HG03457 (cell line): ENCODE measurements around the gene ZNF490.
"Not testable (repeated sequence)": the region's sequence is repeated elsewhere in the genome, so short reads cannot be mapped to it uniquely, and the experiment has no call there.

ENCODE experiments used
- ATAC-seq: cut with Tn5 transposase; IDR thresholded peaks from one replicate; pipeline ENCODE4 v1.9.1; 2021; ENCODE audit warnings: moderate number of reproducible peaks; ENCODE audit not compliant: unreplicated experiment

The ZNF490 gene

GRCh38 chr19:12623361-12624031 is 12.9 kb upstream of the ZNF490 start:
- ATAC-seq, result no peak

GRCh38 chr19:12621253-12622024 is 10.8 kb upstream of the ZNF490 start:
- ATAC-seq, result not testable (repeated sequence)

GRCh38 chr19:12617646-12618045 is 7.0 kb upstream of the ZNF490 start:
- ATAC-seq, result no peak

GRCh38 chr19:12611361-12611699 is 717 bp upstream of the ZNF490 start:
- no peak for ATAC-seq

- no peak for ATAC-seq
These were observed 3.0 kb downstream of the ZNF490 start for GRCh38 chr19:12607631-12608030.

- ATAC-seq, result no peak
These were observed 3.8 kb downstream of the ZNF490 start for GRCh38 chr19:12606796-12607195.

- ATAC-seq, result no peak
These were observed 6.9 kb downstream of the ZNF490 start for GRCh38 chr19:12603714-12604113.

GRCh38 chr19:12597594-12597993 is 13.0 kb downstream of the ZNF490 start:
- ATAC-seq, result no peak

- ATAC-seq, result no peak
These were observed 13.6 kb downstream of the ZNF490 start for GRCh38 chr19:12596927-12597548.

- no peak for ATAC-seq
These were observed 14.1 kb downstream of the ZNF490 start for GRCh38 chr19:12596485-12596884.

- no peak for ATAC-seq
These were observed 29.5 kb downstream of the ZNF490 start for GRCh38 chr19:12581100-12581499.

- no peak for ATAC-seq
These were observed 30.4 kb downstream of the ZNF490 start for GRCh38 chr19:12580180-12580694.

- ATAC-seq, result no peak
These were observed 32.0 kb downstream of the ZNF490 start for GRCh38 chr19:12578641-12579040.

GRCh38 chr19:12574036-12574435 is 36.6 kb downstream of the ZNF490 start:
- no peak for ATAC-seq

GRCh38 chr19:12567951-12568350 is 42.7 kb downstream of the ZNF490 start:
- ATAC-seq, result no peak

GRCh38 chr19:12566380-12566779 is 44.2 kb downstream of the ZNF490 start:
- not testable (repeated sequence) for ATAC-seq

GRCh38 chr19:12564016-12564664 is 46.5 kb downstream of the ZNF490 start:
- ATAC-seq, result no peak

GRCh38 chr19:12555456-12555930 is 55.1 kb downstream of the ZNF490 start:
- ATAC-seq, result no peak

- peak; percentile 92 for ATAC-seq
These were observed 59.4 kb downstream of the ZNF490 start, which contains the start of gene ZNF564 for GRCh38 chr19:12551060-12551832. ZNF564 (minus strand) TSS chr19:12551482; CDS start chr19:12551332, 150 bp downstream.

GRCh38 chr19:12546903-12547302 is 63.7 kb downstream of the ZNF490 start:
- ATAC-seq, result no peak
